HG03457 (cell line): ENCODE data around the gene ATP6V0A1.

Source experiments
- ATAC-seq: cut with Tn5 transposase; IDR thresholded peaks from one replicate; pipeline ENCODE4 v1.9.1; 2021; ENCODE audit warnings: moderate number of reproducible peaks; ENCODE audit not compliant: unreplicated experiment

The ATP6V0A1 gene

GRCh38 chr17:42518046-42518754, 59.5 kb downstream of the ATP6V0A1 start:
- ATAC-seq: no peak

- ATAC-seq: no peak
These were observed 60.3 kb downstream of the ATP6V0A1 start for GRCh38 chr17:42518755-42519545.

- no peak for ATAC-seq
These were observed 61.1 kb downstream of the ATP6V0A1 start for GRCh38 chr17:42519546-42520491.

- no peak for ATAC-seq
These were observed 61.9 kb downstream of the ATP6V0A1 start for GRCh38 chr17:42520540-42520951.

GRCh38 chr17:42521036-42521435, 62.4 kb downstream of the ATP6V0A1 start:
- ATAC-seq: no peak

GRCh38 chr17:42521666-42522262, 63.1 kb downstream of the ATP6V0A1 start:
- ATAC-seq: no peak

- no peak for ATAC-seq
These were observed 63.6 kb downstream of the ATP6V0A1 start for GRCh38 chr17:42522263-42522790.

GRCh38 chr17:42522798-42523278, 64.2 kb downstream of the ATP6V0A1 start:
- no peak for ATAC-seq

GRCh38 chr17:42525221-42525620, 66.5 kb downstream of the ATP6V0A1 start:
- ATAC-seq: no peak

GRCh38 chr17:42526031-42526444, 67.4 kb downstream of the ATP6V0A1 start:
- no peak for ATAC-seq

GRCh38 chr17:42527932-42528331, 69.3 kb downstream of the ATP6V0A1 start:
- ATAC-seq: no peak

GRCh38 chr17:42529061-42529460, 70.4 kb downstream of the ATP6V0A1 start:
- ATAC-seq: no peak

- no peak for ATAC-seq
These were observed 72.3 kb downstream of the ATP6V0A1 start for GRCh38 chr17:42530952-42531454.

GRCh38 chr17:42531455-42532354, 73.0 kb downstream of the ATP6V0A1 start:
- no peak for ATAC-seq

- no peak for ATAC-seq
These were observed 76.7 kb downstream of the ATP6V0A1 start for GRCh38 chr17:42535155-42536047.

GRCh38 chr17:42536048-42536371, 77.3 kb downstream of the ATP6V0A1 start, which contains the start of gene NAGLU:
Gene NAGLU (plus strand): TSS chr17:42536241. CDS start chr17:42536273, 32 bp downstream.
- peak; percentile 64 for ATAC-seq

- ATAC-seq: peak; percentile 39
These were observed 77.9 kb downstream of the ATP6V0A1 start for GRCh38 chr17:42536372-42537155.
